Erythroblast (primary cell): ENCODE results near the gene CHMP4B.
A peak's percentile ranks its signal among the peaks of the same experiment; 100 is the strongest.
"Not testable (repeated sequence)": the region's sequence is repeated elsewhere in the genome, so short reads cannot be mapped to it uniquely, and the experiment has no call there.

Experiments
- DNase-seq, 2 experiments: peaks; one replicate each; lab custom pipeline; 2025; lab: John Stamatoyannopoulos, UW
- GATA1 ChIP-seq: IDR thresholded peaks from 2 replicates; pipeline ENCODE4 v1.6.1; 2011; ENCODE audit warnings: low read depth, mild to moderate bottlenecking, control low read depth, low read length, moderate library complexity
- POLR2A ChIP-seq: IDR thresholded peaks from 2 replicates; pipeline ENCODE4 v1.6.1; 2011; ENCODE audit warnings: mild to moderate bottlenecking, low read length

Gene CHMP4B

DNA sequence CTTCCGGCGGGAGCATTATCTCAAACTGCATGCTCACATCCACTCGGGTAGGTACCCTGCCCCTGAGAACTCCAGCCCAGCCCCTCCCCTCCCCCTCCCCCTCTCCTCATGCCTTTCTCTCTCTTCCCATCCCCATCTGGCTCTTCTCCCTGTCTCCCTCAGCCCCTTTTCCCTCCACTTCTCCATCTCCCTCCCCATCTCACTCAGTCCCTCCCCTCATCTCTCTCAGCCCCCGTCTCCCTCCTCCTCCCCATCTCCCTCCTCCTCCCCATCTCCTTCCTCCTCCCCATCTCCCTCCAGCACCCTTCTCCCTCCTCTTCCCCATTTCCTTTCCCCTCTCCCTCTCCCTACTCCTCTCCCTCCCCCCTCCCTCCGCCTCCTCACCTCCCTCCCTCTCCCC lies 27.3 kb upstream of the CHMP4B start:
- DNase-seq: no peak
- TF ChIP-seq GATA1 (no peak), POLR2A (no peak)

DNA sequence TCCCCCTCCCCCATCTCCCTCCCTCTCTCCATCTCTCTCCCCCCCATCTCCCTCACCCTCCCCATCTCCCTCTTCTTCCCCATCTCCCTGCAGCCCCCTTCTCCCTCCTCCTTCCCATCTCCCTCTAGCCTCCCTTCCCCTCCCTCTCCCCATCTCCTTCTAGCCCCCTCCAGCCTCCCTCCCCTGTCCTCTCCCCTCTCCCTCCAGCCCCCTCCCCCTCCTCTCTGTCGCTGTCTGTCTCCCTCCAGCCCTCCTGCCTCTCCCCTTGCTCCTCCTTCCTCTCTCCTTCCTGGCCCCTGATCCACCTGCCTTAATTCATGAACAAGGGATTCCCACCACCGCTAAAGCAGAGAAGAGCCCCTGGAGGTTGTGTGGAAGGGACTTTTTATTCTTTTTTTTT lies 26.9 kb upstream of the CHMP4B start:
- no peak for DNase-seq
- TF ChIP-seq GATA1 (no peak), POLR2A (no peak)

DNA sequence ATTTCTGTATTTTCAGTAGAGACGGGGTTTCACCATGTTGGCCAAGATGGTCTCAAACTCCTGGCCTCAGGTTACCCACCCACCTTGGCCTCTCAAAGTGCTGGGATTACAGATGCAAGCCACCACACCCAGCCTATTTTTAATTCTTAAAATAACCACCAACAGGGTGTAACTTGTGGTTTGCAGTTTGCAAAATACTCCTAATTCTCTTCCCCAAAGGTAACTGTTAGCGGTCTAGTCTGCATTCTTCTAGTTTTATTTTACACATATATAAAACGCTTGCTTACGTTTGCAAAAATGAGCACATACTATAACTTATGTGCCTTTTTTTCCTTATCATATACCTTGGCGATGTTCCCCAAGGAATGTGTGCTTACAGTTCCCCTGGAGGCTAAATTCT lies 25.6 kb upstream of the CHMP4B start:
- no peak for DNase-seq
- TF ChIP-seq GATA1: no peak
- no peak for TF ChIP-seq POLR2A

DNA sequence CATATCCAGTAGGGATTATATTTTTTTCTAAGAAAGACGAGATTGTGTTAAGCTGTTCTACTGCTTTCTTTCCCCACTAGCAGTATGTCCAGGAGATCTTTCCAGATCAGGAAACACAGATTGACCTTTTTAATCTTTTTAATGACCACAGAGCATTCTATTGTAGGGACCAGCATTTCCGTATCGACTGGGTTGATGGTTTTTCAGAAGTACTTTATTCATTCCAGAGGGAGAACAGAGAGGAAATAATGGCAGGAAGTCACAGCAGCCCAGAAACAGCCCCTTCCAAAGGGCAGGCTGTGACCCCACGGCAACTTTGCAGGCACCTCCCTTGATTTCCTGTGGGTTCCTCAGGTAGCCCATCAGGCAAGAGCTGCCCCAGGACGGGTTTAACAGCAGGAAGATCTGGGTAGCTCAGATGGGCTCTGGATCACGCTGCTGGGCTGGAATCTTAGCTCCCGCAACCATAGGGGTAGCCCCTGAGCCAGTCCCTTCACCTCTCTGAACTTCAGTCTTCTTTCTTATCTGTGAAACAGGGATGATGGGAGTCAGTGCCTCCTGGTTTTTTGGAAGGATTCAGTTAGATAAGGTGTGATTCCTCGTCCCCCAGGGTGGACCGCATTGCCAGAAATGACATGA lies 23.8 kb upstream of the CHMP4B start:
- DNase-seq: no peak

DNA sequence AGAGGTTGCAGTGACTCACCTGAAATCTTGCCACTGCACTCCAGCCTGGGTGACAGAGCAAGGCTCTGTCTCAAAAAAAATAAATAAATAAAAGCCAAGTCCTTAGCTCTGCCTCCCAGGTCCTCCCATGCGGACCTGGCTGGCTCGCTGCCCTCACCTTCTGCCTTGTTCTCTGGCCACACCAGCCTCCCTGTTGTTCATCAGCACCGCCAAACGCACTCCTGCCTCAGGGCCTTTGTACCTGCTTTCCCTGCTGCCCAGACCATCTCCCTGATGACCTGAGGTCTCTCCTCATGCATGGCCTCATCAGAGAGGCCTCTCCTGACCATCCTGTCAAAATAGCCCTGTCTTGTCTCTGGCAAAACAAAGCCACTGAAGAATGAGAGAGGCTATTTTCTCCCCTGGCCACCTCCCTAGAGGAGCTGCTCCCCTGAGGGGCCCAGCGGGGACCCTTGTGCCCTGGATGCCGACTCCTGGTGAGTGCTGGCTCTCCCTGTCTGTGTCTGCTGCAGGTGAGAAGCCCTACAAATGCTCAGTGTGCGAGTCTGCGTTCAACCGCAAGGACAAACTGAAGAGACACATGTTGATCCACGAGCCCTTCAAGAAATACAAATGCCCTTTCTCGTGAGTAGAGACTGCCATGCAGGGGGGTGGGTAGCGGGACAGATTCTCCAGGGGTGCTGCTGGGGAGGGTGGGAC lies 22.6 kb upstream of the CHMP4B start:
- TF ChIP-seq POLR2A (no peak), GATA1 (no peak)
- DNase-seq: no peak

More for the DNA sequence above, 23.8 kb upstream of the CHMP4B start:
- TF ChIP-seq GATA1 (no peak), POLR2A (no peak)

DNA sequence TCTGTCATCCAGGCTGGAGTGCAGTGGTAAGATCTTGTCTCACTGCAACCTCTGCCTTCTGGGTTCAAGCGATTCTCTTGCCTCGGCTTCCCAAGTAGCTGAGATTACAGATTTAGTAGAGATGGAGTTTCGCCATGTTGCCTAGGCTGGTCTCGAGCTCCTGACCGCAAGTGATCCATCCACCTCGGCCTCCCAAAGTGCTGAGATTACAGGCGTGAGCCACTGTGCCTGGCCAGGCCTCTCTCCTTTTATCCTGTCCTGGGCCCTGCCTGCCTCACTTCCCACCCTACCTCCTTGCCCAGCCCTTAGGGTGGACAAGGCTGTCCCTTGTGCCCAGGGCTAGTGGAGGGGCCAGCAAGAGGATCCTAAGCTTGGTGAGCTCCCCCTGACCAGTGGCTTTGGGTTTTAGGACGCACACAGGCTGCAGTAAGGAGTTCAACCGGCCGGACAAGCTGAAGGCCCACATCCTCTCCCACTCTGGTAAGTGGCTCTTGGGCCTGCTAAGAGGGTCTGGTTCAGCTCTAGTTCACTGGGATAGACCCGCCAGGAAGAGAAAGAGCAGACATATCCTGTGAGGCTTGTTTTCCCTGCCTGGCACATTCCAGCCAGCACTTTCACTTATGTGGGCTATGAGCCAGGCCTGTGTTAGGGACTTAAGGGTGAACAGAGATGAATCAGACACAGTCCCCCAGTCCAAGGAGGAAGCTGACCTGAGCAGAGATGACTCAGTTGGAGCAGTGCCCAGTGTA lies 21.9 kb upstream of the CHMP4B start:
- DNase-seq: peak in 1 of 2 experiments; percentile 40

DNA sequence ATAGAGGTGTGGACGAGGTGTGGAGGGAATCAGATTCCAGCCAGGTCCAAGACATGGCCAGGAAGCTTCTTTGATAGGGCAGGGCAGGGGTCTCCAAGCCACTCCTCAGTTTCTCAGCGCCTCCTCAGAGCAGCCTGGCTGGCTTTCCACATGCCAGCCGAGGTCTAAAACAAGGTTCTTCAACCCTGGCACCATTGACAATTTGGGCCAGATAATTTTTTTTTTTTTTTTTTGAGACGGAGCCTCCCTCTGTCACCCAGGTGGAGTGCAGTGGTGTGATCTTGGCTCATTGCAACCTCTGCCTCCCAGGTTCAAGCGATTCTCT lies 21.3 kb upstream of the CHMP4B start:
- DNase-seq: no peak

More for the DNA sequence above, 21.9 kb upstream of the CHMP4B start:
- TF ChIP-seq POLR2A: no peak
- no peak for TF ChIP-seq GATA1

DNA sequence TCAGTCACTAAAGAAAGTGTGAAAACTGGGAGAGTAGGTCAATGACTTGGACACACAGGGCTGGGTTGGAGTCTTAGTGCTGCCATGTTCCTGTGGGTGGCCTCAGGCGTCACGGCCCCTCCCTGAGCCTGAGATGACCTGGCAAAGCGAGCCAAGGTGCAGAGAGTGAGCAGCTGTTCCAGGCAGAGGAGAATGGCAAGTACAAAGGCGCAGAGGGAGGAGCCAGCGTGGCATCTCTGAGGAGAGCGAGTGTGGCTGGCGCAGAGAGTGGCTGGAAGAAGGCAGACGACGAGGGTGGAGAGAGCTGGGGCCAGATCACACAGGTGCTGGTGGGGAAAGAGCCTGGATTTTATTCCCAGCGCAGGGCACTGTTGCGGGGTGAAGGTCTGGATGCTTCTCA lies 20.6 kb upstream of the CHMP4B start:
- DNase-seq: no peak
- no peak for TF ChIP-seq GATA1
- TF ChIP-seq POLR2A: no peak

More for the DNA sequence above, 21.3 kb upstream of the CHMP4B start:
- TF ChIP-seq POLR2A: no peak
- TF ChIP-seq GATA1: no peak

DNA sequence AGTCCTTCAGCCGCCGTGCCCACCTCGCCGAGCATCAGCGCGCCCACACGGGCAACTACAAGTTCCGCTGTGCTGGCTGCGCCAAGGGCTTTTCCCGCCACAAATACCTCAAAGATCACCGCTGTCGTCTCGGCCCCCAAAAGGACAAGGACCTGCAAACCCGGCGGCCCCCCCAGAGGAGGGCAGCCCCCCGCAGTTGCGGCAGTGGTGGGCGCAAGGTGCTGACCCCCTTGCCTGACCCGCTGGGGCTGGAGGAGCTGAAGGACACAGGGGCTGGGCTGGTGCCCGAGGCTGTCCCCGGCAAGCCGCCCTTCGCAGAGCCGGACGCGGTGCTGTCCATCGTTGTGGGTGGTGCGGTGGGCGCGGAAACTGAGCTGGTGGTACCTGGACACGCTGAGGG lies 20.1 kb upstream of the CHMP4B start:
- TF ChIP-seq POLR2A (no peak), GATA1 (no peak)
- DNase-seq: no peak

DNA sequence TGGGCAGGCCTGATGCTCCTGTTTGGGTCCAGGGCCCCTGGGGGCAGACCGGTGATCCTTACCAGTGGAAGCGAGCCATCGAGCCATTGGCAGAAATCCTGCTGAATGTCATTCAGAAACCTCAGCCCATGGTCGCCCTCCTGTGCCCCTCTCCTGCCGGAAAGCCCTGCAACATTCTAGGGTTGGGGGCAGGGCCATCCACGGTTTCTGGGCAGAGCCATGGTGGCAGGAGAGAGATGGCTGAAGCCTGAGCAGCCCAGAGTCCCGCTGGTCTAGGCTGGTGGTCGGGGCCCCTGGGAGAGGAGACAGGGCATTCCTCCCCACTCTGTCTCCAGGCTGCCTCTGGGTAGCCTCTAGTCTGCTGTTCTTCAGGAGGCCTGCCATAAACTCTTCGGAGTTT lies 19.6 kb upstream of the CHMP4B start:
- no peak for DNase-seq
- no peak for TF ChIP-seq POLR2A
- TF ChIP-seq GATA1: no peak

DNA sequence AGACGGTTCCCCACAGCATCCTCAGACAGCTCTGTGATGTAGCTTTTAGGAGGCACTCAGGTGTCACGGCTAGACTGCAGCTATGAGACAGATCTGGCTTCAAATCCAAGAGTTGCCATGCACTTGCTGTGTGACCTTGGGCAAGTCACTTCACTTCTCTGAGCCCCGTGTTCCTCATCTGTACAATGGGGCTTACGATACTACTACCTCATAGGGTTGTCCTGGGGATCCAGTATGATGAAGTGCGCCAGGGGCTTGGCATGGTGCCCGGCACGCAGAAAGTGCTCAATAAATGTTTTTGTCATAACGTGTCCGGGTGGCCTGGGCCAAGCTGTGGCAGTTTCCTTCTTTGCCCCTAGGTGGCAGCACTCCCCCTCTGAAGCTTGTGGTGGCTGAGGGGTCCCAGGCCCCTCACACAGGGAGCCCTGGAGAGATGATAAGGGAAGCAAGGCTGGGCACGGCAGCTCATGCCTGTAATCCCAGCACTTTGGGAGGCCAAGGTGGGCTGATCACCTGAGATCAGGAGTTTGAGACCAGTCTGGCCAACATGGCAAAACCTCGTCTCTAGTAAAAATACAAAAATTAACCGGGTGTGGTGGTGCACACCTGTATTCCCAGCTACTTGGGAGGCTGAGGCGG lies 19.1 kb upstream of the CHMP4B start:
- TF ChIP-seq POLR2A: no peak
- TF ChIP-seq GATA1: no peak
- DNase-seq: peak; percentile 50 to 67

DNA sequence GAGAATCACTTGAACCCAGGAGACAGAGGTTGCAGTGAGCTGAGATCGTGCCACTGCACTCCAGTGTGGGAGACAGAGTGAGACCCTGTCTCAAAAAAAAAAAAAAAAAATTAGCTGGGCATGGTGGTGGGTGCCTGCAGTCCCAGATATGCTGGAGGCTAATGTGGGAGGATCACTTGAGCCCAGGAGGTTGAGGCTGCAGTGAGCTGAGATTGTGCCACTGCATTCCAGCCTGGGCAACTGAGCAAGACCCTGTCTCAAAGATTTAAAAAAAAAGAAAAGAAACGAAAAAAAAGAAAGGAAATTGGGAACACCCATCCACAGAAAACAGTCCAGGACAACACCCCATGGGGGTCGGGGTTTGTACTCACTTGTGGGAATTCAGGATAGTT lies 18.6 kb upstream of the CHMP4B start:
- not testable (repeated sequence) for DNase-seq

DNA sequence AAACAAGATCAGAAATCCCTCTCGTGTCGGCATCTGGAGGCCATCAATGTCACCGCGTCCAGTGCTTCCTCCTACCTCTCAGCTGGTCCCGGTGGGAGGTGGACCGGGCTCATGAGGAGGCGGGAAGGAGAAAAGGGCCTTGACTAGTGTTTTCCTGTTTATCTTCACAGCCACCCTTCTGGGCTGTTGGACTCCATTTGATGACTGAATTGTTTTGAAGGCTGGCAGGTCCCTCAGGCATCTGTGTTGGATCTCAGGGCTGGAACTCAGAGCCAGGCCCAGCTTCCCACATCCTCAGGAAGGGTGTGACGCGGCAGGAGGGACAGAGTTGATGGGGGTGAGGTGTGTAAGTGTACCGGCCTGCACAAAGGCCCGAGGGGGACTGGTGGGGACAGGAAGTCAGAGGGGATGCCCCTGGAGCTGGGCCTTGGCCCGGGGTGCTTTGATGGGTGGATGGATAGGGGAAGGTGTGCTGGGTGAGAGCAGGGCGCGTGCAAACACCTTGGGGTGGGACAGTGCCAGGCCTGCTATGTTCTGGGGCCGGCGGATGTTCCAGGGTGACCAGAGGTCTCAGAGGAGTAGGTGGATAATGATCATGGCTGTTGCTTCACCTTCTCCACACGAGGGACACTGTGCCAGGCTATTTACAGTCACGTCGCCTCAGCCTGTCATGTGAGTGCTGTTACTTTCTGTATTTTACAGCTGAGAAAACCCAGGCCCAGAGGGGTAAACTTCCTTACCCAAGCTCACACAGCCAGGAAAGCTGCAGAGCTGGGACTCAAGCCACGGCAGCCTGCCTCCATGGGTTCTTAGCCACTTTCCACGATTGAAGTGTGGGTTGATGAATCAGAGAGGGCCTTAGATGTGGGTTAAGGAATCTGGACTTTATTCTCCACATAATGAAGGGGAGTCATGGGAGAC lies 17.9 kb upstream of the CHMP4B start:
- TF ChIP-seq GATA1 (no peak), POLR2A (no peak)
- DNase-seq: no peak
